ENCODE data around the gene HRAS.

The HRAS gene

DNA sequence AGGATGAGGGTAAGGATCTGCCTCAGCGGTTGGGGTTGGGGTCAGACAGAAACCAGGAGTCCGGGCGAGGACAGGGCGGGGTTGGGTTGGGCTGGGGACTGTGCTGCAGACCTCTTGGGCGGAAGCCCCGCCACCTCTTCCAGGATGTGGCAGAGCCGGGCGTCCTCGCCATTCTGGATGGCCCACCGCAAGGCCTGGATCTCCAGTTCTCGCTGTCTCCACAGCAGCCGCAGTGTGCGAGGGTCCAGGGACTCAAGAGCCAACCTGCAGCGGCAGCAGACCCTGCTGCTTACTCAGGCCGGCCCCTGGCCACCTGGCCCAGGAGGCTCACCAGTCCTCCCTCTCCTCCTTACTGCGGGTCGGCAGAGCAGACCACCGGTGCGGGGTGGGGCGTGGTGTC lies 23.1 kb upstream of the HRAS start:
- DNase-seq (ENCODE audit: extremely low spot score) = no peak
- TF ChIP-seq, protein P1, sequence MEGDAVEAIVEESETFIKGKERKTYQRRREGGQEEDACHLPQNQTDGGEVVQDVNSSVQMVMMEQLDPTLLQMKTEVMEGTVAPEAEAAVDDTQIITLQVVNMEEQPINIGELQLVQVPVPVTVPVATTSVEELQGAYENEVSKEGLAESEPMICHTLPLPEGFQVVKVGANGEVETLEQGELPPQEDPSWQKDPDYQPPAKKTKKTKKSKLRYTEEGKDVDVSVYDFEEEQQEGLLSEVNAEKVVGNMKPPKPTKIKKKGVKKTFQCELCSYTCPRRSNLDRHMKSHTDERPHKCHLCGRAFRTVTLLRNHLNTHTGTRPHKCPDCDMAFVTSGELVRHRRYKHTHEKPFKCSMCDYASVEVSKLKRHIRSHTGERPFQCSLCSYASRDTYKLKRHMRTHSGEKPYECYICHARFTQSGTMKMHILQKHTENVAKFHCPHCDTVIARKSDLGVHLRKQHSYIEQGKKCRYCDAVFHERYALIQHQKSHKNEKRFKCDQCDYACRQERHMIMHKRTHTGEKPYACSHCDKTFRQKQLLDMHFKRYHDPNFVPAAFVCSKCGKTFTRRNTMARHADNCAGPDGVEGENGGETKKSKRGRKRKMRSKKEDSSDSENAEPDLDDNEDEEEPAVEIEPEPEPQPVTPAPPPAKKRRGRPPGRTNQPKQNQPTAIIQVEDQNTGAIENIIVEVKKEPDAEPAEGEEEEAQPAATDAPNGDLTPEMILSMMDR (IDR thresholded peaks at IDR 0.05; ENCODE audit: control extremely low read depth, extremely low read depth, low read depth, missing control alignments) = no peak
- ChIA-PET CTCF (interaction anchor here (2.1 kb wide), 1 partner anchor 40 kb away, joined by 9 read pairs; no protein-coding TSS in a partner anchor), POLR2A (no interaction called here)

DNA sequence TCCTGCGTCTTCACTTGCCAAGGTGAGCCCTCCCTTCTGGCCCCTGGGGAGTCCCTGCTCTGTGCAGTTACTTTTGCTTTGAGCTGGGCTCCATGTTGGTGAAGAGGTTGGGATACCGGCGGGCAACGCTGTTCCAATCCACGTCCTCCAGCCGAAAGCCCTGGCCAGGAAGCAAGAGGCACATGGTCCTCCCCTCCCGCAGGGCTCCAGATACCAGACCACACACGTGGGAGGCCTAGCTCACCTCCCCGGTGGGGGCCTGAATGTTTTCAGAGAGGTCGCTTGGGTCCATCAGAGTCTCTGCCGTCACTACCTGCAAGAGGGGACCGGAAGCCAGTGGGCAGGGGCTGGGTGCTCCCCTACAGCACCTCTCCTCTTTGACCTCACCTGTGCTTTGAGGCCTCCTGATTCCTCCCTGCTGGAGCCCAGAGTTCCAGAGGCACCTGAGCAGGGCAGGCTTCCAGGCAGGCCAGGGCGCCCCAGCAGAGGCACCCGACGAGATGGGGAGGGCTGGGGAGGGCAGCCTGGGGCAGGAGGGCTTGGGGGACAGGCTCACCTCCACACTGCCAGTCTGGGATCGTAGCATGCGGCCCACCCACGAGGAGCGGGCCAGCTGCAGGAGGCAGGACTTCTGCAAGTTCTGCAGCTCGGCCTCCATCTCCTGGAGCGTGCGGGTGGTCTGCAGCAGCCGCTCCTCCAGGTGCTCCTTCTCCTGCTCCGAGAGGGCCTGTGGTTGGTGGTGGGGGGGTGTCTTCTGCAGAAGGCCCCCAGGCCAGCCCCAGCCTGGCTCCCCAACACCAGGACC lies 22.2 kb upstream of the HRAS start:
- TF ChIP-seq, protein P1 (IDR thresholded peaks at IDR 0.05; ENCODE audit: control extremely low read depth, extremely low read depth, low read depth, missing control alignments) = no peak
- no peak for DNase-seq (ENCODE audit: extremely low spot score)
- CTCF ChIA-PET = interaction anchor here (0.9 to 8.1 kb wide), 5 partner anchors 9 to 208 kb away, joined by 3 to 71 read pairs (median 3); partner anchors contain the start of gene SCT
- POLR2A ChIA-PET = no interaction called here

DNA sequence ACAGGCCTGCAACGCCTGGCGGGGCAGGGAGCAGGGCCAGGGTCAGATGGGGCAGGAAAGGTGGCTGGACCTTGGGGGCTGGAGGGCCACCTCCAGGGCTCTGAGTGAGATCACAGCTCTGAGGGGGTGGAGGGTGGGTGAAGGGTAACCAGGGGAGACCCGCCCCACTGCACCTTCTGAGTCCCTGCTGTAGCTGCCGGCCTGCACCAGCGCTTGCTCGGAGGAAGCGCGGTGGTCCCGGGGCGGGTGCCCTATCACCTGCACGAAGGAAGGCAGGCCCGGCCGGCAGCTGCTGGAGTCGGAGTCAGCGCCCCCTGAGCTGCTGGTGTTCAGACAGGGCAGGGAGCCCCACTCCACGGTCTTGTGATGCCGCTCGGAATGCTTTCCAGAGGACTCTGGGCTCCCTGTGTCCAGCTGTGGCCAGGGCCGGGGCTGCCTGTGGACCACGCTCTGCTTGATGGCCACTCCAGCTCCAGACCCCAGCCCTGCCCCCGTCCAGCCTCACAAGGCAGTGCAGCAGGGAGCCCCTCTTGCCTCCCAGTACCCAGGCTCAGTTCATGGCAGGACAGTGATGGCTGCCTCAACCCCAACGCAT lies 21.4 kb upstream of the HRAS start:
- TF ChIP-seq, protein P1 (IDR thresholded peaks at IDR 0.05; ENCODE audit: control extremely low read depth, extremely low read depth, low read depth, missing control alignments) = no peak
- ChIA-PET CTCF (interaction anchor here (0.9 to 8.1 kb wide), 9 partner anchors 10 to 208 kb away, joined by 3 to 71 read pairs (median 3); partner anchors contain the start of genes HRAS and SCT), POLR2A (interaction anchor here (0.6 kb wide), 1 partner anchor 12 kb away, joined by 3 read pairs; no protein-coding TSS in a partner anchor)
- DNase-seq (ENCODE audit: extremely low spot score) = no peak

DNA sequence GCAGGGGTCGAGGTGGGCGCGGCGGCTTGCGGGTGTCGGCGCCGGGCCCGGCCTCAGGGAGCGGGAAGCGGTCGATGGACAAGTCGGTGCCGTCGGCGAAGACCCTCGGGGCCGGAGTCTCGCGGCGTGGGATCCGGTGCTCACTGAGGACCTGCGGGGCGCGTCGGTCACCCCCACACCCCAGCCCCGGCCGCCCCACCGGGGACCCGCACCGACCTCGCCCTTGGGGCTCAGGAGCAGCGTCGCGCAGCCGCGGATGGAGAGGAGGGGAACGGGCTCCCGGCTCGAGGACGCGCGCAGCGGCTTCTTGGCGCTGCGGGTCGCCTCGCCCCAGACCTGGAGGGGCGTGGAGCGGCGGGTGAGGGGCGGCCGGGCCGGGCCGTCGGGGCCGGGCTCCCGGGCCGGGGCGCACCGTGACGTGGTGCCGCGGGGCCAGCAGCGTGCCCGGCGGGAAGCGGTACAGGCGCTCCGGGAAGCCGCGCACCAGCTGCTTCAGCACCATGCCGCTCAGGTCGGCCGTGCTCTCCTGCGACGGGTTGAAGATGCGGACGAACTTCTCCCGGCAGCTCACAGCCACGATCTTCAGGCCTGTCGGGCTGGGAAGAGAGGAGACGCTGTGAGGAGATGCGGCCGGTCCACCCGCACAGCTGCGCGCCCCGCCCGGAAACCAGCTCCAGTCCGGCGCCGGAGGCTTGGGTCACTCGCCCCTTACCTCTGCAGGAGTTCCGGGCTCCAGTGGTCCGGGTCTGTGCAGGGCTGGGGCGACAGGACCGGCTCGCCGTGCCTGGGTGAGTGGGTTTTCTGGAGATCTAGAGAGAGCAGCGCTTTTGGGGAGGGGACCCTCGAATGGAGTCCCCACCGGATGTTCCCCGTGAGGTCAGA lies 20.6 kb upstream of the HRAS start:
- ChIA-PET CTCF (interaction anchor here (0.9 to 8.1 kb wide), 16 partner anchors 10 to 218 kb away, joined by 3 to 71 read pairs (median 4); partner anchors contain the start of gene HRAS), POLR2A (interaction anchor here (0.6 to 1.4 kb wide), 2 partner anchors 11 to 15 kb away, joined by 3 read pairs; no protein-coding TSS in a partner anchor)
- no peak for DNase-seq (ENCODE audit: extremely low spot score)
- TF ChIP-seq, protein P1 (IDR thresholded peaks at IDR 0.05; ENCODE audit: control extremely low read depth, extremely low read depth, low read depth, missing control alignments) = no peak

DNA sequence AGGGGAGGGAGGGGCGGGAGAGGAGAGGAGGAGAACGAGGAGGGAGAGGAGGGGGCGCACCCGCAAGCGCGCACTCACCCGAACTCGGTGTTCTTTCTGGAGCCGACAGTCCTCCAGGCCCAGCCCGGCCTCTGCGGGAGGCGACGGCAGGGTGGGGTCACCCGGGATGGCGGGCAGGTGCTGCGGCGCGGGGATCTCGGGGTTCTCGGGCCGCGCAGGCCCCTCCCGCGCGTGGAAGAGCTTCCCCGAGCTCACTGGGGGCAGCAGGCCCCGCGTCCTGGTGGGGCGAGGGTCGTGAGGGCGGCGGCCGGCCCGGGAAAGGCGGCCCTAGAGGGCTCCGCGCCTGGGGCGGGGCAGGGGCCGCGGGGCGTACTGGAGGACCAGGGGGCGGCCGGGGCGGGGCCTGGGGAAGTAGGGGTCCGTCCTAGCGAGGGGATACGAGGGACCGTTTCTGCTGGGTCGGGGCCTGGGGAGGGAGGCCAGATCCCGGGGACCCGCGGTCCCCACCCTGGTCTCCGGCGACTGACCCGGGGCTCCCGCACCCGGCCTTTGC lies 19.9 kb upstream of the HRAS start:
- CTCF ChIA-PET = interaction anchor here (0.8 to 8.1 kb wide), 23 partner anchors 8 to 246 kb away, joined by 3 to 71 read pairs (median 4); partner anchors contain the start of genes HRAS and TMEM80
- TF ChIP-seq, protein P1 (IDR thresholded peaks at IDR 0.05; ENCODE audit: control extremely low read depth, extremely low read depth, low read depth, missing control alignments) = no peak
- POLR2A ChIA-PET = interaction anchor here (1.4 kb wide), 1 partner anchor 14 kb away, joined by 3 read pairs; no protein-coding TSS in a partner anchor
- DNase-seq (ENCODE audit: extremely low spot score) = no peak

Data from GM10248 (cell line).